Natural killer cell (primary cell): ENCODE results near the gene JMJD1C. TPM values are rescaled to one million over a fixed set of nuclear protein-coding genes. Genes with fewer than 3 reads are reported as not detected.

ENCODE experiments used
- ATAC-seq, 3 donors: fragments of 150-1000 bp in 2 of 3; fragments of 200-7000 bp in 1 of 3; cut with Tn5 transposase; 1 replicate in 1 of 3; 2 replicates in 2 of 3; pipeline ENCODE4 v1.10.0; 2021; ENCODE audit warnings: mild to moderate bottlenecking in 2 of 3, moderate library complexity in 2 of 3
- DNase-seq, 2 donors: peaks; one replicate each; pipeline versions ENCODE4 v3.0.0 to v3.0.0-alpha.2; 2013 to 2021; ENCODE audit warnings: mixed read lengths in 1 of 2
- H3K27ac ChIP-seq: one replicate; pipeline ENCODE4 v1.5.1; 2013; ENCODE audit warnings: mild to moderate bottlenecking, low read length
- H3K27me3 ChIP-seq: one replicate; pipeline ENCODE4 v1.6.1; 2013; ENCODE audit warnings: low read length; ENCODE audit not compliant: control insufficient read depth, insufficient read depth
- H3K36me3 ChIP-seq: one replicate; pipeline ENCODE4 v1.6.1; 2013; ENCODE audit warnings: low read length; ENCODE audit not compliant: control insufficient read depth, insufficient read depth
- H3K4me1 ChIP-seq: one replicate; pipeline ENCODE4 v1.6.1; 2013; ENCODE audit warnings: low read length; ENCODE audit not compliant: control insufficient read depth, insufficient read depth
- H3K4me3 ChIP-seq: one replicate; pipeline ENCODE4 v1.5.1; 2013; ENCODE audit warnings: low read length
- H3K9me3 ChIP-seq: one replicate; pipeline ENCODE4 v1.6.1; 2013; ENCODE audit warnings: low read length; ENCODE audit not compliant: control insufficient read depth, insufficient read depth
- H3K27ac Mint-ChIP-seq, 2 donors: one replicate each; pipeline ENCODE4 v1.8.0; 2022; ENCODE audit warnings: mild to moderate bottlenecking in 2 of 2, mixed read lengths in 2 of 2, moderate library complexity in 1 of 2
- H3K27me3 Mint-ChIP-seq, 2 donors: one replicate each; pipeline ENCODE4 v1.8.0; 2022; ENCODE audit warnings: low read depth in 2 of 2, mixed read lengths in 2 of 2
- H3K36me3 Mint-ChIP-seq: one replicate; pipeline ENCODE4 v1.8.0; 2022; ENCODE audit warnings: mixed read lengths
- H3K4me1 Mint-ChIP-seq, 2 donors: one replicate each; pipeline ENCODE4 v1.8.0; 2022; ENCODE audit warnings: mixed read lengths in 2 of 2
- H3K4me3 Mint-ChIP-seq: one replicate; pipeline ENCODE4 v1.8.0; 2022; ENCODE audit warnings: mild to moderate bottlenecking, moderate library complexity, mixed read lengths
- H3K9me3 Mint-ChIP-seq, 2 donors: one replicate each; pipeline ENCODE4 v1.8.0; 2022; ENCODE audit warnings: mixed read lengths in 2 of 2
- CTCF ChIP-seq: fragments of 200-600 bp; IDR thresholded peaks from one replicate; pipeline ENCODE4 v1.8.0; 2022; ENCODE audit warnings: antibody characterized with exemption
- WGBS: methylation state at CpG from one replicate; pipeline ENCODE4 v1.1.7; 2013; ENCODE audit warnings: missing lambda C conversion rate; ENCODE audit not compliant: insufficient coverage; 5-methylcytosine and 5-hydroxymethylcytosine counted together
- intact Hi-C: fragments of 100-400 bp; cut with micrococcal nuclease; formaldehyde crosslinking; loops from one replicate; pipeline ENCODE4 v1.14.2; 2022
- total RNA-seq, 4 donors: library from RNA; stranded (reverse); fragments of 120-200 nt in 1 of 4; gene quantifications; one replicate each; pipeline versions ENCODE4 v1.2.3 to v1.2.4, GENCODE V29; 2013 to 2022

JMJD1C gene
- total RNA-seq, 3 donors from 2014 or later (not counting 1 experiment from before 2014, with no cell fraction given), result 125 to 208 (median 156) TPM

- Mint-ChIP-seq H3K4me3 (no peak overlapping the region), H3K27me3 (no peaks in the 10 kb centered on the region), H3K4me1 (peaks cover 11 to 15% of the 10 kb centered on the region in 2 donors), H3K9me3 (no peaks in the 10 kb centered on the region), H3K36me3 (no peaks in the 10 kb centered on the region), H3K27ac (no peak overlapping the region)
- intact Hi-C loops, result no loop called here
- no peak for TF ChIP-seq CTCF
- Histone ChIP-seq H3K4me1 (no peaks in the 10 kb centered on the region), H3K27me3 (no peaks in the 10 kb centered on the region), H3K4me3 (no peak overlapping the region), H3K27ac (no peak overlapping the region), H3K36me3 (no peaks in the 10 kb centered on the region), H3K9me3 (no peaks in the 10 kb centered on the region)
- 98% methylated on average over 6 of the region's 8 CpGs for WGBS
- DNase-seq (no peak), ATAC-seq (no peak)
Measured at GRCh38 chr10:63491588-63492316, 26.0 kb upstream of the JMJD1C start.

GRCh38 chr10:63489838-63490237 is 24.1 kb upstream of the JMJD1C start:
- Histone ChIP-seq H3K4me3 (no peak overlapping the region), H3K27me3 (no peaks in the 10 kb centered on the region), H3K4me1 (no peaks in the 10 kb centered on the region), H3K9me3 (no peaks in the 10 kb centered on the region), H3K36me3 (no peaks in the 10 kb centered on the region), H3K27ac (no peak overlapping the region)
- DNase-seq (no peak), ATAC-seq (no peak)
- TF ChIP-seq CTCF, result no peak
- 98% methylated on average over 3 of the region's 3 CpGs for WGBS
- Mint-ChIP-seq H3K4me1 (peaks cover 6 to 18% of the 10 kb centered on the region in 2 donors), H3K36me3 (no peaks in the 10 kb centered on the region), H3K9me3 (no peaks in the 10 kb centered on the region), H3K27ac (no peak overlapping the region), H3K4me3 (no peak overlapping the region), H3K27me3 (no peaks in the 10 kb centered on the region)
- intact Hi-C loops, result no loop called here

GRCh38 chr10:63487990-63488389 is 22.2 kb upstream of the JMJD1C start:
- Mint-ChIP-seq H3K27me3 (no peaks in the 10 kb centered on the region), H3K9me3 (no peaks in the 10 kb centered on the region), H3K4me3 (no peak overlapping the region), H3K4me1 (peaks cover 6 to 18% of the 10 kb centered on the region in 2 donors), H3K36me3 (no peaks in the 10 kb centered on the region), H3K27ac (no peak overlapping the region)
- Histone ChIP-seq H3K27ac (no peak overlapping the region), H3K4me1 (no peaks in the 10 kb centered on the region), H3K4me3 (no peak overlapping the region), H3K36me3 (no peaks in the 10 kb centered on the region), H3K9me3 (no peaks in the 10 kb centered on the region), H3K27me3 (no peaks in the 10 kb centered on the region)
- intact Hi-C loops, result no loop called here
- 100% methylated on average over 1 of the region's 3 CpGs for WGBS
- ATAC-seq, result no peak
- no peak for DNase-seq
- TF ChIP-seq CTCF, result no peak

GRCh38 chr10:63483983-63484382 is 18.2 kb upstream of the JMJD1C start:
- Histone ChIP-seq H3K4me1 (no peaks in the 10 kb centered on the region), H3K9me3 (no peaks in the 10 kb centered on the region), H3K27me3 (no peaks in the 10 kb centered on the region), H3K4me3 (no peak overlapping the region), H3K36me3 (no peaks in the 10 kb centered on the region), H3K27ac (no peak overlapping the region)
- H3K27ac Mint-ChIP-seq, result no peak overlapping the region
- H3K36me3 Mint-ChIP-seq, result no peaks in the 10 kb centered on the region
- DNase-seq (no peak), ATAC-seq (no peak)
- no peak for TF ChIP-seq CTCF
- H3K27me3 Mint-ChIP-seq, result no peaks in the 10 kb centered on the region
- no peaks in the 10 kb centered on the region for H3K9me3 Mint-ChIP-seq
- H3K4me3 Mint-ChIP-seq, result no peak overlapping the region
- intact Hi-C loops, result no loop called here
- no CpG with 5 or more reads among the region's 1 CpG for WGBS
- peaks cover 0 to 7% of the 10 kb centered on the region in 2 donors for H3K4me1 Mint-ChIP-seq
